Testis (tissue), 3 donors: Measurements from ENCODE around the gene SKP1. TPM values are rescaled to one million over a fixed set of nuclear protein-coding genes. Genes with fewer than 3 reads are reported as not detected.
A peak's percentile ranks its signal among the peaks of the same experiment; 100 is the strongest.

ENCODE experiments used
- DNase-seq: peaks from one replicate; pipeline ENCODE4 v3.0.0-alpha.2; 2019
- H3K27ac ChIP-seq, 2 donors: fragments of 200-600 bp; sonication (generic); one replicate each; pipeline ENCODE4 v1.5.1; 2019
- H3K27me3 ChIP-seq: fragments of 200-600 bp; sonication (generic); one replicate; pipeline ENCODE4 v1.5.1; 2019
- H3K36me3 ChIP-seq: fragments of 200-600 bp; sonication (generic); one replicate; pipeline ENCODE4 v1.5.1; 2017; ENCODE audit warnings: low read depth; ENCODE audit errors: missing control alignments
- H3K4me1 ChIP-seq: fragments of 200-600 bp; sonication (generic); one replicate; pipeline ENCODE4 v1.5.1; 2019
- H3K4me3 ChIP-seq, 2 donors: fragments of 200-600 bp; sonication (generic); one replicate each; pipeline ENCODE4 v1.5.1; 2017 to 2019
- H3K9me3 ChIP-seq: fragments of 200-600 bp; sonication (generic); one replicate; pipeline ENCODE4 v1.5.1; 2017
- POLR2A ChIP-seq: fragments of 450-650 bp; IDR thresholded peaks from one replicate; pipeline ENCODE4 v1.6.1; 2017; ENCODE audit warnings: antibody characterized with exemption, mild to moderate bottlenecking, moderate library complexity
- WGBS, 2 donors: methylation state at CpG; one replicate each; pipeline ENCODE4 v1.1.5; 2018; 5-methylcytosine and 5-hydroxymethylcytosine counted together
- intact Hi-C: fragments of 100-400 bp; cut with DNase I; formaldehyde crosslinking; loops from one replicate; pipeline ENCODE4 v1.15.1; 2023; ENCODE audit warnings: low total_unique reads
- polyA plus RNA-seq: library from polyadenylated mRNA; stranded (reverse); fragments of 350-450 nt; fragmentation: Illumina TruSeq; extraction: RNeasy Lipid Tissue Mini Kit (QIAGEN cat#74804); gene quantifications from one replicate; pipeline ENCODE4 v1.2.3, GENCODE V29; 2014; ENCODE audit warnings: low read depth, low replicate concordance; ENCODE audit not compliant: insufficient read depth
- total RNA-seq, 2 donors: library from RNA; depleted of rRNA; stranded (reverse); fragments of >200 nt; gene quantifications; one replicate each; pipeline ENCODE4 v1.2.3, GENCODE V29; 2016
- TF ChIP-seq, protein P1 (sequence below), 3 experiments: fragments of 450-650 bp in 2 of 3; fragments of 200-600 bp in 1 of 3; sonication (generic) in 1 of 3; IDR thresholded peaks; one replicate each; pipeline ENCODE4 v1.5.1; 2016 to 2019; ENCODE audit warnings: antibody characterized with exemption in 3 of 3, mild to moderate bottlenecking in 2 of 3, moderate library complexity in 1 of 3

Gene SKP1
- total and polyA plus RNA-seq, 3 donors from 2014 or later = 336 to 919 (median 459) TPM

DNA sequence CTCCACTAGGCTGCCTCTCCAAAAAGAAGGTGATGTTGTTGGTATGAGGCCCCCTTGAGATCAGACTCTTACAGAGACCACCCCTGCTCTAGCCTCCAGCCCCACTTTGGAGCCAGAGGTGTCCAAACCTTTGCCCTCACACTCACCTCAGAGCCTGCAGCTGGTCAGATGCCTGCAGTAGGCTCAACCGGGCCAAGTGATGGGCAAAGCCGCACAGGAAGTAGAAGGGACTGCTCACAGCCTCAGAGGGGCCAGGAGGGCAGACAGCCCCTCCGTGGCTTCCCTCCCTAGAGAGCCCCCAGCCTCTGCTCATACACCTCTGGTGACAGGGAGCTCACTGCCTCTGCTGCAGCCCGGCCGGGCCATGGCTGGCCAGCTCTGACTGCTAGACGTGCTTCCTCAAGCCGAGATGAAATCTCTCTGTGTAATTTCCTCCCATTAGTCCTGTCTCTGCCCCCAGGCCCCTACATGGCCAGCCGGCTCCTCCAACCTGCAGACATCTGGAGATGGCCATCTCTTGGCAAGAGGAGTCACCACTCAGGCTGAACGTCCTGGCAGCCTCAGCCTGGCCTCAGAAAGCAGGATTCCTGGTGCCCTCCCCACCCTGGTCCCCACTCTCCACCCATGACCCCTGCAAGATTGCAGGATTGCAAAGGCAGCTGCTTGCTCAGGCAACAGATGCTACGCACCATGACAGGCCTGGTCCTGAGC, 69.6 kb downstream of the SKP1 start:
- intact Hi-C loops = no loop called here
- DNase-seq = no peak
- Histone ChIP-seq H3K36me3 (no peaks in the 10 kb centered on the region), H3K27ac (no peak overlapping the region), H3K4me3 (no peak overlapping the region), H3K4me1 (no peaks in the 10 kb centered on the region), H3K9me3 (no peaks in the 10 kb centered on the region), H3K27me3 (no peaks in the 10 kb centered on the region)
- WGBS, 2 donors = 84 to 100% methylated on average over 1 to 10 of the region's 10 CpGs
- TF ChIP-seq, protein P1, sequence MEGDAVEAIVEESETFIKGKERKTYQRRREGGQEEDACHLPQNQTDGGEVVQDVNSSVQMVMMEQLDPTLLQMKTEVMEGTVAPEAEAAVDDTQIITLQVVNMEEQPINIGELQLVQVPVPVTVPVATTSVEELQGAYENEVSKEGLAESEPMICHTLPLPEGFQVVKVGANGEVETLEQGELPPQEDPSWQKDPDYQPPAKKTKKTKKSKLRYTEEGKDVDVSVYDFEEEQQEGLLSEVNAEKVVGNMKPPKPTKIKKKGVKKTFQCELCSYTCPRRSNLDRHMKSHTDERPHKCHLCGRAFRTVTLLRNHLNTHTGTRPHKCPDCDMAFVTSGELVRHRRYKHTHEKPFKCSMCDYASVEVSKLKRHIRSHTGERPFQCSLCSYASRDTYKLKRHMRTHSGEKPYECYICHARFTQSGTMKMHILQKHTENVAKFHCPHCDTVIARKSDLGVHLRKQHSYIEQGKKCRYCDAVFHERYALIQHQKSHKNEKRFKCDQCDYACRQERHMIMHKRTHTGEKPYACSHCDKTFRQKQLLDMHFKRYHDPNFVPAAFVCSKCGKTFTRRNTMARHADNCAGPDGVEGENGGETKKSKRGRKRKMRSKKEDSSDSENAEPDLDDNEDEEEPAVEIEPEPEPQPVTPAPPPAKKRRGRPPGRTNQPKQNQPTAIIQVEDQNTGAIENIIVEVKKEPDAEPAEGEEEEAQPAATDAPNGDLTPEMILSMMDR (IDR thresholded peaks at IDR 0.05) = no peak

DNA sequence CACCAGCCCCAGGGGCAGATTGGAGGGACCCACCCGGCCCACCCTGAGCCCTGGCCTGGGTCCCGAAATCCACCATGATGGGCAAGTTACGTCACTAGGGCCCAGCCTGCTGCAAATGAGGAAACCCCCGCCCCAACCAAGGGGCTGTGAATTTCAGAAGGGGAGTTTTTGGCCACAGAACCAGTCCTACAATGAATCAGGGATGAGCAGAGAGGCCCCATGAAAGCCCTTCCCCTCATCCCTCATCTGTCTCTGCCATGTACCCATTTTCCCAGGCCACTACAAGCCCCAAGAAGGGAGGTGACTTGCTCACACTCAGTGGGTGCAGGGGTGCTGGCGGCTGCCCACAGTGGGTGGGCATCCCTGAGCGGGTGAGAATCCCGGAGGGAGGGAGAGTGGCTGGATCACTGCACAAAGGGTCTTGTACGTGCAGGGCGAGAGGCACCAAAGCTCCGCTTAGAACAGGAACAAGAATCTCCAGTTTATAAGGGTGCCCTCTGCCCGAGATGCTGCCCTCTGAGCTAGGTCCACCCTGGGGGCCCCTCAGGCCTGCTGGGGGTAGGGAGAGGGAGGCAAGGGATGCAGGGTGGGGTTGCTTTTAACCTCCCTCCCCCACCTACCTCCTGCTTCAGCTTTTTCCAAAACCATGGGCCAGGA, 72.6 kb downstream of the SKP1 start:
- intact Hi-C loops = no loop called here
- Histone ChIP-seq H3K4me3 (no peak overlapping the region), H3K27me3 (no peaks in the 10 kb centered on the region), H3K4me1 (no peaks in the 10 kb centered on the region), H3K36me3 (no peaks in the 10 kb centered on the region), H3K27ac (no peak overlapping the region), H3K9me3 (no peaks in the 10 kb centered on the region)
- TF ChIP-seq, protein P1 (IDR thresholded peaks at IDR 0.05) = no peak
- TF ChIP-seq POLR2A = no peak
- no peak for DNase-seq
- 92 to 95% methylated on average over 4 to 11 of the region's 11 CpGs for WGBS, 2 donors

DNA sequence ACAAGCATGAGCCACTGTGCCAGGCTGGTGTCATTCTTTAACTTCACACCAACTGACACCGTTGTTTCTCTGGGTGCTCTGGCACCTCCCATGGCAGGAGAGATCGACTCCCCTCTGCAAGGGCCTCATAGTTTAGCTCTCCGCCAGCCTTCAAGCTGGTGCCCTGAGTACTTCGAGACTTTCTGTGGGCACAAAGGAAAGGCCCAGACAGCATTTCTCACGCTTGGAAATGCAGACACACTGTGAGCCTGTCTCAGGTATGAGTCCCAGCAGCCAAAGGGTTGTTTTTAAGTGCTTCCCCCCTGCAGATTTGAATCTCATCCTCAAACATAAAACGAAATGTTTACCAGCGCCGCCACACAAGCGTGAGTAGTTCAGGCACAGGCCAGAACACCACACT, 73.4 kb downstream of the SKP1 start:
- TF ChIP-seq POLR2A = no peak
- TF ChIP-seq, protein P1 (IDR thresholded peaks at IDR 0.05) = no peak
- Histone ChIP-seq H3K4me3 (no peak overlapping the region), H3K9me3 (no peaks in the 10 kb centered on the region), H3K27ac (no peak overlapping the region), H3K4me1 (no peaks in the 10 kb centered on the region), H3K27me3 (no peaks in the 10 kb centered on the region), H3K36me3 (no peaks in the 10 kb centered on the region)
- 89 to 93% methylated on average over 8 to 9 of the region's 9 CpGs for WGBS, 2 donors
- DNase-seq = no peak
- intact Hi-C loops = no loop called here

DNA sequence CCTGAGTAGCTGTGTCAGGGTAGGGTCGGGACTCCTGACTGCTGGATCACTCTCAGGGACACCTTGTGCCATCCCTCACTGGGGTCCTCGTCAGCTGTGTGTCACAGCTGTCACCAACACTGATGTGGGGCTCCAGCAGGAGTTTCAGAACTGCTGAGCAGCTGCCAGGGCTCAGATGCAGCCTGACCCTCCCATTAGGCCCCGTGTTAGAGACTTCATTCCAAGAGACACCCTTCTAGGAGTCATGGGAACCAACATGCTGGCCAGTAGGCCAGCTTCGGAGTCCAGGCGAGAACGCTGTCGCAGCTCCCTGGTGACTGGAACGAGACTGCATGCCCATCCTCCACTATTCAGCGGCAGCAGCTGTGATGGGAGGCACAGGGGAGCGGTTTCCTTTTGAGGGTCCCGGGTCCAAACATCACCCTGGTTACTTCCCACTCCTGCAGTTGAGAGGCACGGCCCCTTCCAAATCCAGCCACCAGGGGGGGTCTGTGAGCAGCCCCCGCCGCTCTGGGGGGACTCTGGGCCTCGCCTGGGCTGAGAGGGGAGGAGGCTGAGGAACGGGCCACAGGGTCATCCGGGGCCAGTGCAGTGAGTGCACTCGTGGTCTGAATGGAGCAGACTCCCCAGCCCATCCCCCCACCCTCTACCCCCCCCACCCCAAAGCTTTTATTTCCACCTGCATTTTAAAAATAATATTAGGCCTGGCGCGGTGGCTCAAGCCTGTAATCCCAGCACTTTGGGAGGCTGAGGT, 74.9 kb downstream of the SKP1 start:
- no peaks in the 10 kb centered on the region for H3K36me3 ChIP-seq
- H3K9me3 ChIP-seq = no peaks in the 10 kb centered on the region
- no peak overlapping the region for H3K4me3 ChIP-seq
- WGBS, 2 donors = 53 to 54% methylated on average over 9 to 20 of the region's 20 CpGs
- intact Hi-C loops = no loop called here
- peak; percentile 57 for DNase-seq
- H3K4me1 ChIP-seq = no peaks in the 10 kb centered on the region
- TF ChIP-seq POLR2A = no peak
- TF ChIP-seq, protein P1 (IDR thresholded peaks at IDR 0.05) = peak; percentile 28 to 80 (median 53)
- H3K27me3 ChIP-seq = no peaks in the 10 kb centered on the region
- H3K27ac ChIP-seq = no peak overlapping the region
